IMR-90 (cell line): Measurements from ENCODE around the gene CBFA2T3. TPM values are rescaled to one million over a fixed set of nuclear protein-coding genes. Genes with fewer than 3 reads are reported as not detected.

Experiments used
- ATAC-seq: fragments of 200-7000 bp; cut with Tn5 transposase; 2 replicates; pipeline ENCODE4 v1.9.1; 2020; ENCODE audit warnings: low read depth, mild to moderate bottlenecking, moderate library complexity
- BruUV-seq: library from RNA; stranded (reverse); fragments of 400-500 nt; replicated peaks from 2 replicates; lab custom pipeline; 2021; lab: Mats Ljungman, UMichigan
- CTCF ChIA-PET: fragments of 300-600 bp; formaldehyde crosslinking; extraction: SDS; loops from one replicate; lab custom pipeline; 2021; ENCODE audit warnings: antibody characterized with exemption; lab: Yijun Ruan, JAX
- POLR2A ChIA-PET: fragments of 300-600 bp; sonication (Branson Sonifier 250); formaldehyde crosslinking; loops from one replicate; lab custom pipeline; 2022; ENCODE audit warnings: antibody characterized with exemption; ENCODE audit not compliant: unreplicated experiment; lab: Charles Lee
- DNase-seq: peaks from one replicate; pipeline ENCODE4 v3.0.0; 2013
- H2AFZ ChIP-seq: replicated peaks from 2 replicates; pipeline ENCODE3; 2013; ENCODE audit warnings: low read length, mild to moderate bottlenecking; ENCODE audit not compliant: poor library complexity
- H2AK5ac ChIP-seq: 2 replicates; pipeline ENCODE4 v1.6.1; 2013; ENCODE audit warnings: low read depth, low read length, inconsistent platforms
- H2AK9ac ChIP-seq: replicated peaks from 2 replicates; pipeline ENCODE3; 2013; ENCODE audit warnings: mild to moderate bottlenecking, low read depth, low read length, moderate library complexity; ENCODE audit not compliant: poor library complexity
- H2BK120ac ChIP-seq: 2 replicates; pipeline ENCODE4 v1.6.1; 2013; ENCODE audit warnings: low read depth, low read length, inconsistent platforms
- H2BK15ac ChIP-seq: 3 replicates; pipeline ENCODE4 v1.6.1; 2013; ENCODE audit warnings: low read depth, low read length, inconsistent platforms
- H2BK20ac ChIP-seq: 2 replicates; pipeline ENCODE4 v1.6.1; 2013; ENCODE audit warnings: low read depth, mild to moderate bottlenecking, inconsistent platforms, low read length, moderate library complexity
- H2BK5ac ChIP-seq: 2 replicates; pipeline ENCODE4 v1.6.1; 2013; ENCODE audit warnings: mild to moderate bottlenecking, low read depth, low read length, inconsistent platforms; ENCODE audit not compliant: poor library complexity, severe bottlenecking
- H3K14ac ChIP-seq: replicated peaks from 2 replicates; pipeline ENCODE4 v1.6.1; 2013; ENCODE audit warnings: low read depth, low read length, inconsistent platforms
- H3K18ac ChIP-seq: 2 replicates; pipeline ENCODE4 v1.6.1; 2013; ENCODE audit warnings: low read depth, low read length, control low read depth
- H3K23ac ChIP-seq: 2 replicates; pipeline ENCODE4 v1.6.1; 2013; ENCODE audit warnings: low read depth, low read length, inconsistent platforms
- H3K27ac ChIP-seq: 2 replicates; pipeline ENCODE4 v1.5.1; 2013; ENCODE audit warnings: mild to moderate bottlenecking, control low read depth, low read length; ENCODE audit not compliant: insufficient read depth
- H3K27me3 ChIP-seq: 2 replicates; pipeline ENCODE4 v1.6.1; 2013; ENCODE audit warnings: low read length; ENCODE audit not compliant: control insufficient read depth, insufficient read depth
- H3K36me3 ChIP-seq: 2 replicates; pipeline ENCODE4 v1.6.1; 2013; ENCODE audit warnings: low read length, mixed read lengths; ENCODE audit not compliant: control insufficient read depth, insufficient read depth
- H3K4ac ChIP-seq: 2 replicates; pipeline ENCODE4 v1.6.1; 2013; ENCODE audit warnings: low read depth, low read length, inconsistent platforms
- H3K4me1 ChIP-seq: 2 replicates; pipeline ENCODE4 v1.6.1; 2013; ENCODE audit warnings: low read length, mixed read lengths; ENCODE audit not compliant: control insufficient read depth, insufficient read depth
- H3K4me2 ChIP-seq: 2 replicates; pipeline ENCODE4 v1.6.1; 2013; ENCODE audit warnings: low read depth, mild to moderate bottlenecking, control low read depth, low read length, moderate library complexity
- H3K4me3 ChIP-seq: 2 replicates; pipeline ENCODE4 v1.5.1; 2013; ENCODE audit warnings: low read depth, mild to moderate bottlenecking, control low read depth, low read length, moderate library complexity; ENCODE audit not compliant: insufficient read depth
- H3K56ac ChIP-seq: 2 replicates; pipeline ENCODE4 v1.6.1; 2013; ENCODE audit warnings: low read length, inconsistent platforms; ENCODE audit not compliant: insufficient read depth; ENCODE audit errors: extremely low read depth
- H3K79me1 ChIP-seq, 2 experiments: 2 replicates each; pipeline ENCODE4 v1.6.1; 2013; ENCODE audit warnings: low read length in 2 of 2, inconsistent platforms in 1 of 2, low read depth in 1 of 2
- H3K9ac ChIP-seq: 2 replicates; pipeline ENCODE4 v1.6.1; 2013; ENCODE audit warnings: low read depth, low read length, control low read depth
- H3K9me1 ChIP-seq: 2 replicates; pipeline ENCODE4 v1.6.1; 2013; ENCODE audit warnings: low read length, inconsistent platforms; ENCODE audit not compliant: insufficient read depth
- H3K9me3 ChIP-seq: 2 replicates; pipeline ENCODE4 v1.6.1; 2013; ENCODE audit warnings: low read length; ENCODE audit not compliant: control insufficient read depth, insufficient read depth
- H4K20me1 ChIP-seq: 2 replicates; pipeline ENCODE4 v1.6.1; 2013; ENCODE audit warnings: low read length, inconsistent platforms; ENCODE audit not compliant: insufficient read depth
- H4K5ac ChIP-seq: 2 replicates; pipeline ENCODE4 v1.6.1; 2013; ENCODE audit warnings: mild to moderate bottlenecking, low read depth, low read length, control low read depth
- H4K8ac ChIP-seq, 2 experiments: 2 replicates each; pipeline ENCODE4 v1.6.1; 2013; ENCODE audit warnings: low read depth in 2 of 2, low read length in 2 of 2, control low read depth in 1 of 2, inconsistent platforms in 1 of 2
- H4K91ac ChIP-seq: 2 replicates; pipeline ENCODE4 v1.6.1; 2013; ENCODE audit warnings: low read depth, low read length, inconsistent platforms; ENCODE audit not compliant: insufficient read depth
- FOS ChIP-seq: fragments of 150-350 bp; IDR thresholded peaks from 2 replicates; pipeline ENCODE4 v1.6.1; 2016; ENCODE audit warnings: low read depth, low read length
- NFE2L2 ChIP-seq: fragments of 150-350 bp; IDR thresholded peaks from 2 replicates; pipeline ENCODE4 v1.6.1; 2016; ENCODE audit warnings: low read depth, mild to moderate bottlenecking, low read length
- SMC3 ChIP-seq: fragments of 150-350 bp; IDR thresholded peaks from 2 replicates; pipeline ENCODE4 v1.6.1; 2016; ENCODE audit warnings: low read depth, mild to moderate bottlenecking, antibody characterized with exemption, low read length, moderate library complexity
- WGBS, 2 experiments: methylation state at CpG; one replicate each; pipeline versions ENCODE4 v1.1.5 to v1.1.7; 2013; ENCODE audit warnings: missing lambda C conversion rate in 2 of 2; ENCODE audit not compliant: insufficient read length in 1 of 2; ENCODE audit errors: extremely low coverage in 2 of 2; 5-methylcytosine and 5-hydroxymethylcytosine counted together
- dilution Hi-C: fragments of 300-500 bp; cut with HindIII; formaldehyde crosslinking; loops from one replicate; pipeline ENCODE4 v1.14.3; 2018; ENCODE audit warnings: low sequenced_read_pairs; ENCODE audit not compliant: unreplicated experiment
- in situ Hi-C: fragments of 300-500 bp; cut with MboI; formaldehyde crosslinking; loops from 3 replicates; pipeline ENCODE4 v1.14.3; 2019; ENCODE audit warnings: low sequenced_read_pairs, inconsistent platforms, mixed read lengths
- intact Hi-C: fragments of 100-400 bp; cut with micrococcal nuclease; formaldehyde crosslinking; loops from 2 replicates; pipeline ENCODE4 v1.10.0; 2022
- polyA plus RNA-seq, 3 experiments: library from polyadenylated mRNA; depleted of rRNA; stranded (reverse); fragments of >200 nt; gene quantifications; 2 replicates each; pipeline ENCODE4 v1.2.3, GENCODE V29; 2012; ENCODE audit warnings: low replicate concordance in 1 of 3
- total RNA-seq: library from RNA; depleted of rRNA; stranded (reverse); fragments of >200 nt; gene quantifications from 2 replicates; pipeline ENCODE4 v1.2.3, GENCODE V29; 2012

CBFA2T3 gene
- total and polyA plus RNA-seq, 2 of the 4 experiments (the other 2 are of a cell fraction) = not detected

DNA sequence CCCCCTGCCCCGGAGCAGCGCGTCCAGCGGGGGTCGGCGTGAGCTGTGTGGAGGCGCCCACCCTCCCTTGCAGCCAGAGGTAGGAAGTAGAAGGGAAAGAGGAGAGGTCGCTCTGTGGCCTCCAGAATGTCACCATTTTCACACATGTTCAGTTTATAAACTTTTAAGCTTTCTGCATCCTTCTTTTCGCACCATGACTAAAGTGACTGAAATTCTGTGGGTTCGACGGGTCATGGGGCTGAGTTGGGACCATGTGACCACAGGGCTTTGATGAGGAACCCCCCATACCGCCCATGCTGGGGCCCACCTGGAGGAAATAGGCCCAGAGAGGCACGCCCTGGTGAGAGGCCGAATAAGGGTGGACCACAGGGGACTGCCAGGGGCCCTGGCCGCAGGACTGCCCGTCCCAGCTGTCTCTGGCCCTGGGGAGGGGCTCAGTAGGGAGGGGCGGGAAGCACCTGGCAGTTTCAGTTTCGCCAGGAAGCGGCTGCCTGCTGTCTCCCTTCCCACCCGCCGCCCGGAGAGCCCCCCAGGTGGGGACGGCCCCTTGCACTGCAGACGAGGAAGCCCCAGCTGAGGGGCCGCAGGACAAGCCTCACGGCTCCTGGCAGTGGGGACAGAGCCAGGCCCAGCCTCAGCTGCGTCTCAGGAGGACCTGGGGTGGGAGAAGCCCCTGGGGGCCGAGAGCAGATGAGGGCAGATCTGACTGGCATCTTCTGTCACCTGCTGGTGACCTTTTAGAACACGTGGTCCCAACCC, 9.0 kb downstream of the CBFA2T3 start:
- no peaks in the 10 kb centered on the region for H3K9me1 ChIP-seq
- H4K20me1 ChIP-seq = no peaks in the 10 kb centered on the region
- H3K4ac ChIP-seq = no peak overlapping the region
- DNase-seq (no peak), ATAC-seq (no peak)
- no peak overlapping the region for H3K23ac ChIP-seq
- no peaks in the 10 kb centered on the region for H3K9me3 ChIP-seq
- no peak overlapping the region for H3K18ac ChIP-seq
- in situ Hi-C loops = no loop called here
- no peak overlapping the region for H2BK5ac ChIP-seq
- no peak overlapping the region for H3K56ac ChIP-seq
- H2AFZ ChIP-seq = no peak overlapping the region
- TF ChIP-seq FOS = no peak
- TF ChIP-seq SMC3 = no peak
- no peak for TF ChIP-seq NFE2L2
- dilution Hi-C loops = no loop called here
- POLR2A ChIA-PET = no interaction called here
- H3K27ac ChIP-seq = no peak overlapping the region
- 68% methylated on average over 11 of the region's 29 CpGs; no CpG with 5 or more reads in 1 of the 2 experiments for WGBS, 2 experiments
- H2BK120ac ChIP-seq = no peak overlapping the region
- H2BK20ac ChIP-seq = no peak overlapping the region
- no peak overlapping the region for H3K9ac ChIP-seq
- H3K79me1 ChIP-seq = no peaks in the 10 kb centered on the region
- BruUV-seq = no TSS peak
- H2AK5ac ChIP-seq = no peak overlapping the region
- H3K36me3 ChIP-seq = no peaks in the 10 kb centered on the region
- CTCF ChIA-PET = no interaction called here
- no peak overlapping the region for H3K4me2 ChIP-seq
- H4K5ac ChIP-seq = no peak overlapping the region
- no peak overlapping the region for H3K4me3 ChIP-seq
- H4K91ac ChIP-seq = no peak overlapping the region
- H3K14ac ChIP-seq = no peak overlapping the region
- no peak overlapping the region for H4K8ac ChIP-seq
- H3K27me3 ChIP-seq = peaks cover 70% of the 10 kb centered on the region
- H2AK9ac ChIP-seq = no peak overlapping the region
- H3K4me1 ChIP-seq = no peaks in the 10 kb centered on the region
- intact Hi-C loops = no loop called here
- H2BK15ac ChIP-seq = no peak overlapping the region
